Endothelial cell of umbilical vein (primary cell): Measurements from ENCODE around the gene PDE3B. TPM values are rescaled to one million over a fixed set of nuclear protein-coding genes. Genes with fewer than 3 reads are reported as not detected.

Source experiments
- BruUV-seq: library from RNA; stranded (reverse); fragments of 400-500 nt; replicated peaks from 2 replicates; lab custom pipeline; 2021; lab: Mats Ljungman, UMichigan
- CTCF ChIA-PET: fragments of 300-600, 350-600 bp; sonication (Branson Sonifier 250); formaldehyde crosslinking; loops from one replicate; lab custom pipeline; 2021; ENCODE audit warnings: antibody characterized with exemption, inconsistent platforms; lab: Charles Lee
- POLR2A ChIA-PET: fragments of 300-600, 350-600 bp; sonication (Branson Sonifier 250); formaldehyde crosslinking; loops from one replicate; lab custom pipeline; 2021; ENCODE audit warnings: antibody characterized with exemption, inconsistent platforms; lab: Charles Lee
- DNase-seq: peaks from one replicate; pipeline ENCODE4 v3.0.0-alpha.2; 2011; ENCODE audit warnings: low read depth, low spot score
- FAIRE-seq: peaks from 2 replicates; lab custom pipeline; 2011; peaks lifted over from hg19 to GRCh38; lab: Jason Lieb, UNC
- H2AFZ ChIP-seq: 2 replicates; pipeline ENCODE4 v1.6.0; 2012; ENCODE audit warnings: low read depth, low read length, control low read depth, inconsistent platforms
- H3K27ac ChIP-seq: 2 replicates; pipeline ENCODE4 v1.5.1; 2011; ENCODE audit warnings: low read depth, mild to moderate bottlenecking, control low read depth, low read length, moderate library complexity; ENCODE audit not compliant: insufficient read depth
- H3K27me3 ChIP-seq, 2 experiments: 2 replicates each; pipeline versions ENCODE4 v1.6.0 to v1.6.1; 2011; ENCODE audit warnings: low read length in 2 of 2, mixed read lengths in 1 of 2; ENCODE audit not compliant: control insufficient read depth in 2 of 2, insufficient read depth in 2 of 2
- H3K36me3 ChIP-seq, 2 experiments: 2 replicates in 1 of 2; 3 replicates in 1 of 2; pipeline ENCODE4 v1.5.1; 2011; ENCODE audit warnings: low read length in 2 of 2, mild to moderate bottlenecking in 1 of 2, moderate library complexity in 1 of 2; ENCODE audit not compliant: control insufficient read depth in 2 of 2, insufficient read depth in 2 of 2; ENCODE audit errors: extremely low read depth in 1 of 2
- H3K4me1 ChIP-seq: 3 replicates; pipeline ENCODE4 v1.5.1; 2011; ENCODE audit warnings: mild to moderate bottlenecking, low read length; ENCODE audit not compliant: control insufficient read depth, insufficient read depth; ENCODE audit errors: extremely low read depth
- H3K4me2 ChIP-seq: 2 replicates; pipeline ENCODE4 v1.6.1; 2011; ENCODE audit warnings: low read length, control low read depth, mixed read lengths; ENCODE audit not compliant: insufficient read depth
- H3K4me3 ChIP-seq, 3 experiments: fragments of 200-600 bp in 1 of 3; sonication (generic), shearing (Covaris generic) in 1 of 3; replicated peaks in 1 of 3; 2 replicates each; pipeline ENCODE4 v1.5.1; 2011 to 2016; ENCODE audit warnings: control low read depth in 3 of 3, low read length in 3 of 3, mild to moderate bottlenecking in 2 of 3, inconsistent platforms in 1 of 3, low read depth in 1 of 3, moderate library complexity in 1 of 3; ENCODE audit not compliant: insufficient read depth in 1 of 3
- H3K79me2 ChIP-seq: 2 replicates; pipeline ENCODE4 v1.6.0; 2012; ENCODE audit warnings: low read length, inconsistent platforms; ENCODE audit not compliant: control insufficient read depth, insufficient read depth
- H3K9ac ChIP-seq: replicated peaks from 2 replicates; pipeline ENCODE3; 2011; ENCODE audit warnings: low read length, control low read depth; ENCODE audit not compliant: insufficient read depth; ENCODE audit errors: extremely low read depth
- H3K9me1 ChIP-seq: replicated peaks from 3 replicates; pipeline ENCODE4 v1.6.0; 2011; ENCODE audit warnings: mild to moderate bottlenecking, low read length; ENCODE audit not compliant: control insufficient read depth, insufficient read depth; ENCODE audit errors: extremely low read depth
- H3K9me3 ChIP-seq: replicated peaks from 2 replicates; pipeline ENCODE4 v1.5.1; 2012; ENCODE audit warnings: low read length, inconsistent platforms; ENCODE audit not compliant: control insufficient read depth, insufficient read depth
- H4K20me1 ChIP-seq: replicated peaks from 2 replicates; pipeline ENCODE3; 2011; ENCODE audit warnings: mild to moderate bottlenecking, low read length; ENCODE audit not compliant: control insufficient read depth, insufficient read depth; ENCODE audit errors: extremely low read depth
- EZH2 ChIP-seq: IDR thresholded peaks from 2 replicates; pipeline ENCODE4 v1.6.1; 2012; ENCODE audit warnings: borderline replicate concordance, low read depth, mild to moderate bottlenecking, moderate library complexity, low read length, inconsistent platforms; ENCODE audit not compliant: severe bottlenecking
- FOS ChIP-seq: IDR thresholded peaks from 2 replicates; pipeline ENCODE4 v1.6.1; 2011; ENCODE audit warnings: mild to moderate bottlenecking, low read length, moderate library complexity, borderline replicate concordance; ENCODE audit not compliant: insufficient read depth
- GATA2 ChIP-seq: IDR thresholded peaks from 2 replicates; pipeline ENCODE4 v1.7.0; 2011; ENCODE audit warnings: low read depth, mild to moderate bottlenecking, moderate library complexity, mixed read lengths, low read length; ENCODE audit not compliant: insufficient read length, insufficient read depth
- JUN ChIP-seq: IDR thresholded peaks from 2 replicates; pipeline ENCODE4 v1.6.1; 2011; ENCODE audit warnings: borderline replicate concordance, low read depth; ENCODE audit not compliant: insufficient read length, insufficient read depth
- MYC ChIP-seq: IDR thresholded peaks from one replicate; pipeline ENCODE4 v1.6.1; 2011; ENCODE audit warnings: mild to moderate bottlenecking, low read depth, low read length
- POLR2A ChIP-seq: IDR thresholded peaks from 2 replicates; pipeline ENCODE4 v1.6.1; 2012; ENCODE audit warnings: low read depth, mild to moderate bottlenecking, control low read depth, low read length
- POLR2AphosphoS5 ChIP-seq: IDR thresholded peaks from 2 replicates; pipeline ENCODE4 v1.6.1; 2012; ENCODE audit warnings: low read depth, mild to moderate bottlenecking, control low read depth, low read length, moderate library complexity; ENCODE audit not compliant: insufficient read depth
- dilution Hi-C: fragments of 300-500 bp; cut with MboI; formaldehyde crosslinking; loops from one replicate; pipeline ENCODE4 v1.15.0; 2019; ENCODE audit warnings: low sequenced_read_pairs; ENCODE audit not compliant: extremely low pct_ligation_motif_present
- intact Hi-C: fragments of 100-400 bp; cut with micrococcal nuclease; formaldehyde crosslinking; loops from one replicate; pipeline ENCODE4 v1.10.0; 2022
- polyA plus RNA-seq, 4 experiments: library from polyadenylated mRNA; depleted of rRNA in 3 of 4; stranded (reverse) in 3 of 4; unstranded in 1 of 4; fragments of >200 nt; gene quantifications; 2 replicates each; pipeline versions ENCODE4 v1.2.1 to v1.2.3, GENCODE V29; 2011 to 2012; ENCODE audit warnings: missing spikeins in 1 of 4
- total RNA-seq: library from RNA; stranded (reverse); gene quantifications from 2 replicates; pipeline ENCODE4 v1.2.3, GENCODE V29; 2021
- TF ChIP-seq, protein P1 (sequence below), 2 donors: IDR thresholded peaks; 1 replicate in 1 of 2; 2 replicates in 1 of 2; pipeline ENCODE4 v1.5.1; 2011; ENCODE audit warnings: low read length in 2 of 2, mild to moderate bottlenecking in 2 of 2, moderate library complexity in 2 of 2, control low read depth in 1 of 2, inconsistent platforms in 1 of 2, low read depth in 1 of 2; ENCODE audit not compliant: insufficient read depth in 1 of 2; ENCODE audit errors: extremely low read depth in 1 of 2
- TF ChIP-seq, protein P2 (sequence below): IDR thresholded peaks from 2 replicates; pipeline ENCODE4 v1.6.1; 2011; ENCODE audit not compliant: insufficient read depth, insufficient read length

PDE3B gene
- total and polyA plus RNA-seq, 2 donors (not counting 3 experiments of a cell fraction or from before 2014, with no cell fraction given), result 0.26 to 1.9 TPM

DNA sequence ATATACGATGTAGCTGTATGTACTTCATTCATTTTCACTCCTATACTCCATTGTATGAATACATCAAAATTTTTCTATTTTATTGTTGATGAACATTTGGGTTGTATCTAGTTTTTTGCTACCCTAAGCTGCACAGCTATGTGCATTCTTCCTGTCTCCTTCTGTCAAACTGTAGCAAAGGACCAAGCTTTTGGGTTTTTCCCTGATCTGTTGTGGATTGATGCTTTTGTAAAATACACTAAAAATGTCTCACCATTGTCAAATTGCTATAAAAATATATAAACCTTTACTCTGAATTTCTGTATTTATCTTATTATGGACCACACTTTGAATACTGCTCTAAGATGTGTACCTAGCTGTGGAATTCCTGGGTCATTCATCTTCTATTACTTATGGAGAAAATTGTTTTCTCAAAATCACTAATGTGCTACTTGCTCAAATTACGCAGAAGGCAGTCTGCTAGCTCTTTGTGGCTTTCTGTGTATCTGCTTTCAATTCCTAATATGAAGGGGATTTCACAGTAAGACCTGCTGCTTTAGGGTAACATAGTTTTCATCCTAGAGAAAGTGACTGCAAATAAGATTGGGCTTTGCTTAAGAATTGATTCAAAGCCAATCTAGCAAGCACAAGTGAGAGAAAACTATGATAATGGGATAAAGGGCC lies 125.1 kb downstream of the PDE3B start:
- CTCF ChIA-PET, result interaction anchor here (0.8 to 1.6 kb wide), 2 partner anchors 21 to 140 kb away, joined by 3 to 5 read pairs; no protein-coding TSS in a partner anchor
- Histone ChIP-seq H3K9me3 (no peaks in the 10 kb centered on the region), H3K27me3 (peaks cover 0 to 1% of the 10 kb centered on the region in 2 experiments), H3K27ac (no peak overlapping the region), H3K4me1 (peaks cover 2% of the 10 kb centered on the region), H4K20me1 (no peaks in the 10 kb centered on the region), H3K4me3 (no peak overlapping the region), H3K4me2 (no peak overlapping the region), H3K9ac (no peak overlapping the region), H3K79me2 (no peaks in the 10 kb centered on the region), H3K36me3 (no peaks in the 10 kb centered on the region), H3K9me1 (no peaks in the 10 kb centered on the region), H2AFZ (no peak overlapping the region)
- POLR2A ChIA-PET, result no interaction called here
- dilution Hi-C loops (no loop called here), intact Hi-C loops (loop anchor here (5.0 kb wide), 1 partner anchor 126 kb away; the partner anchor contains the start of gene PDE3B)
- DNase-seq (no peak), FAIRE-seq (no peak)
- TF ChIP-seq POLR2AphosphoS5 (no peak), POLR2A (no peak), EZH2 (no peak), JUN (no peak), GATA2 (no peak), FOS (no peak), MYC (no peak)
- TF ChIP-seq, protein P1, sequence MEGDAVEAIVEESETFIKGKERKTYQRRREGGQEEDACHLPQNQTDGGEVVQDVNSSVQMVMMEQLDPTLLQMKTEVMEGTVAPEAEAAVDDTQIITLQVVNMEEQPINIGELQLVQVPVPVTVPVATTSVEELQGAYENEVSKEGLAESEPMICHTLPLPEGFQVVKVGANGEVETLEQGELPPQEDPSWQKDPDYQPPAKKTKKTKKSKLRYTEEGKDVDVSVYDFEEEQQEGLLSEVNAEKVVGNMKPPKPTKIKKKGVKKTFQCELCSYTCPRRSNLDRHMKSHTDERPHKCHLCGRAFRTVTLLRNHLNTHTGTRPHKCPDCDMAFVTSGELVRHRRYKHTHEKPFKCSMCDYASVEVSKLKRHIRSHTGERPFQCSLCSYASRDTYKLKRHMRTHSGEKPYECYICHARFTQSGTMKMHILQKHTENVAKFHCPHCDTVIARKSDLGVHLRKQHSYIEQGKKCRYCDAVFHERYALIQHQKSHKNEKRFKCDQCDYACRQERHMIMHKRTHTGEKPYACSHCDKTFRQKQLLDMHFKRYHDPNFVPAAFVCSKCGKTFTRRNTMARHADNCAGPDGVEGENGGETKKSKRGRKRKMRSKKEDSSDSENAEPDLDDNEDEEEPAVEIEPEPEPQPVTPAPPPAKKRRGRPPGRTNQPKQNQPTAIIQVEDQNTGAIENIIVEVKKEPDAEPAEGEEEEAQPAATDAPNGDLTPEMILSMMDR (IDR thresholded peaks at IDR 0.05; ENCODE audit: extremely low read depth in 1 of 2, insufficient read depth in 1 of 2, low read depth in 1 of 2, low read length in 2 of 2), result no peak
- TF ChIP-seq, protein P2, sequence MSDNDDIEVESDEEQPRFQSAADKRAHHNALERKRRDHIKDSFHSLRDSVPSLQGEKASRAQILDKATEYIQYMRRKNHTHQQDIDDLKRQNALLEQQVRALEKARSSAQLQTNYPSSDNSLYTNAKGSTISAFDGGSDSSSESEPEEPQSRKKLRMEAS, result no peak
- no TSS peak for BruUV-seq
